Measurements from ENCODE around the gene PHF13.
A peak's percentile ranks its signal among the peaks of the same experiment; 100 is the strongest.

PHF13 gene

GRCh38 chr1:6601923-6602668 is 11.4 kb upstream of the PHF13 start:
- DNase-seq, result peak; percentile 39
- peaks cover 17% of the 10 kb centered on the region for H3K36me3 Mint-ChIP-seq

GRCh38 chr1:6602669-6603237 is 10.8 kb upstream of the PHF13 start, which contains the start of gene KLHL21:
Gene KLHL21, minus strand, starts transcription at chr1:6602869. Its CDS starts 52 bp downstream, at chr1:6602817.
- Mint-ChIP-seq H3K4me1 (peaks cover 40% of the 10 kb centered on the region), H3K4me3 (peak within 1 kb of the TSS; percentile 85), H3K9me3 (no peaks in the 10 kb centered on the region), H3K27ac (peak within 1 kb of the TSS; percentile 99), H3K36me3 (peaks cover 13% of the 10 kb centered on the region), H3K27me3 (peaks cover 3% of the 10 kb centered on the region)
- DNase-seq, result peak; percentile 85
- CTCF ChIA-PET, result interaction anchor here (0.8 to 1.8 kb wide), 5 partner anchors 21 to 112 kb away, joined by 3 to 6 read pairs (median 5); partner anchors contain the start of gene NOL9

More at GRCh38 chr1:6601923-6602668, 11.4 kb upstream of the PHF13 start:
- Mint-ChIP-seq H3K9me3 (no peaks in the 10 kb centered on the region), H3K4me1 (peaks cover 46% of the 10 kb centered on the region), H3K4me3 (peak overlapping the region; percentile 85), H3K27ac (peak overlapping the region; percentile 96), H3K27me3 (no peaks in the 10 kb centered on the region)
- CTCF ChIA-PET, result interaction anchor here (0.9 to 1.8 kb wide), 7 partner anchors 11 to 112 kb away, joined by 3 to 6 read pairs (median 4); partner anchors contain the start of gene NOL9

DNA sequence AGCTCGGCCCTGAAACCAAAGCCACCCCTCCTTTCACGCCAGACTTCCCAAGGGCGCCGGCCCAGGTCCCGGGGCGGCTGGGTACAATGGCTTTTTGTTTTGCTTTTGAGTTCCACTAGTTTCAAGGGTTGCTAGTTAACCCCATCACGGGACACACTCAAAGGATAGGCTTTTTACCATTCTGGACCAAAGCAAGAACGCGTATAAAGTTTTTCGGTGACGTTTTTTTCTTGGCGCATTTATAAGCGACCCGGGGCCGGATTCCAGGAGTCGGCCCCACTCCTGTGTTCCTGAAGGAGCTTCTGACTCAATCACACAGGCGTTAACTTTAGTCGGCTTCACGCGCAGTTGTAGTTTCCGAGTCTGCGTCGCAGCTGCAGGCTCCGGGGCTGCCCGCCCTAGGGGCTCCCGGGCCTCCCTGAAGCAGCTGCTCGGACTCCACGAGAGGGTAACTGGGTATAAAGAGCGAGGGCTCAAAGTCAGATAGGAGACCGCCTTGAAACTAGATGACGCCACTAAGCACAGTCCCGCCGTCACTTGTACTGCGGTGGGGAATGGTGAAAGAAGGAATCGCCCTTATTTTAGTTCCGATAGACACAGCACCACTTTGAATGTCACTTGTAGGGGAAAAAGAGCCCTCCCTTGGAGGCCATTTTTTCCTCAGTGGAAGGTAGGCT is 10.2 kb upstream of the PHF13 start:
- Mint-ChIP-seq H3K27me3 (peaks cover 6% of the 10 kb centered on the region), H3K27ac (peak overlapping the region; percentile 99), H3K36me3 (peaks cover 9% of the 10 kb centered on the region), H3K9me3 (no peaks in the 10 kb centered on the region), H3K4me1 (peaks cover 36% of the 10 kb centered on the region), H3K4me3 (peak overlapping the region; percentile 76)
- CTCF ChIA-PET, result interaction anchor here (0.6 to 1.8 kb wide), 3 partner anchors 31 to 113 kb away, joined by 3 to 6 read pairs (median 3); no protein-coding TSS in a partner anchor
- DNase-seq, result peak; percentile 79

DNA sequence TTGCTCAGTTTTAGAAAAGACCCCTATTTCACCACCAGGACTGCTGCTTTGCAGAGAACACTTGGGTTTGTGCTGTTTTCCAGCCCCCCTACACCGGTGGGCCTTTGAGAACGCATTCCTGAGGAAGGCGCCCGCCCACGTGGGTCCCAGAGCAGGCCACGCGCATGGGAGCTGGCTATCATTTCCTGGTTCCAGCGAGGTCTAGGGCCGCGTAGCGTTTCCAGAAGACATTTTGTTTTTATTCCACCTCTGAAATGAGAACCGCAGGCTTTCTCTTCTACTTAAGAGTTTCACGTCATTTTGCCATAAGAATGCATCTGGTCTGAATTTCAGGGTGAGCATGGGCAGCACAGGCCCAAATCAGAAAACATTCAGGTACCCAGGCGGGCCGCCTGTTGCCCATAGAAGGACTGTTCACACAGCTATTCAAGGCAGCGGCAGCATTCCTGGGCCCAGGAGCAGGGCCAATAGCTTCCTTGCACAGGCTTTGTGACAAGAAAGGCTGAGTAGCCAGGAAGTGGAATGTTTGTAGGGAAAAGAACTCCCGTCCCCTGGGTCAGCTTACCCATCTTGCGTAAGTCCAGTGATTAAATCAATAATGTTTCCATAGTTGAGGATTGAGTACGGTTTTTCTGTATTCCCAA is 9.5 kb upstream of the PHF13 start:
- CTCF ChIA-PET, result interaction anchor here (0.6 to 1.8 kb wide), 3 partner anchors 31 to 114 kb away, joined by 3 to 6 read pairs (median 3); no protein-coding TSS in a partner anchor
- no peaks in the 10 kb centered on the region for H3K9me3 Mint-ChIP-seq
- H3K27ac Mint-ChIP-seq, result peak overlapping the region; percentile 99
- H3K4me1 Mint-ChIP-seq, result peaks cover 31% of the 10 kb centered on the region
- H3K36me3 Mint-ChIP-seq, result peaks cover 9% of the 10 kb centered on the region
- H3K27me3 Mint-ChIP-seq, result peaks cover 6% of the 10 kb centered on the region
- peak; percentile 53 for DNase-seq
- H3K4me3 Mint-ChIP-seq, result peak overlapping the region; percentile 76

- Mint-ChIP-seq H3K9me3 (no peaks in the 10 kb centered on the region), H3K36me3 (peaks cover 5% of the 10 kb centered on the region), H3K27ac (peak overlapping the region; percentile 85), H3K4me1 (peaks cover 37% of the 10 kb centered on the region), H3K27me3 (peaks cover 6% of the 10 kb centered on the region), H3K4me3 (peak overlapping the region; percentile 91)
- DNase-seq, result no peak
- CTCF ChIA-PET, result interaction anchor here (0.7 to 1.1 kb wide), 3 partner anchors 11 to 60 kb away, joined by 3 read pairs; no protein-coding TSS in a partner anchor
Measured at GRCh38 chr1:6612641-6613360, 730 bp upstream of the PHF13 start.

- H3K27ac Mint-ChIP-seq, result no peak overlapping the region
Measured at GRCh38 chr1:6614019-6614928, 743 bp downstream of the PHF13 start.

DNA sequence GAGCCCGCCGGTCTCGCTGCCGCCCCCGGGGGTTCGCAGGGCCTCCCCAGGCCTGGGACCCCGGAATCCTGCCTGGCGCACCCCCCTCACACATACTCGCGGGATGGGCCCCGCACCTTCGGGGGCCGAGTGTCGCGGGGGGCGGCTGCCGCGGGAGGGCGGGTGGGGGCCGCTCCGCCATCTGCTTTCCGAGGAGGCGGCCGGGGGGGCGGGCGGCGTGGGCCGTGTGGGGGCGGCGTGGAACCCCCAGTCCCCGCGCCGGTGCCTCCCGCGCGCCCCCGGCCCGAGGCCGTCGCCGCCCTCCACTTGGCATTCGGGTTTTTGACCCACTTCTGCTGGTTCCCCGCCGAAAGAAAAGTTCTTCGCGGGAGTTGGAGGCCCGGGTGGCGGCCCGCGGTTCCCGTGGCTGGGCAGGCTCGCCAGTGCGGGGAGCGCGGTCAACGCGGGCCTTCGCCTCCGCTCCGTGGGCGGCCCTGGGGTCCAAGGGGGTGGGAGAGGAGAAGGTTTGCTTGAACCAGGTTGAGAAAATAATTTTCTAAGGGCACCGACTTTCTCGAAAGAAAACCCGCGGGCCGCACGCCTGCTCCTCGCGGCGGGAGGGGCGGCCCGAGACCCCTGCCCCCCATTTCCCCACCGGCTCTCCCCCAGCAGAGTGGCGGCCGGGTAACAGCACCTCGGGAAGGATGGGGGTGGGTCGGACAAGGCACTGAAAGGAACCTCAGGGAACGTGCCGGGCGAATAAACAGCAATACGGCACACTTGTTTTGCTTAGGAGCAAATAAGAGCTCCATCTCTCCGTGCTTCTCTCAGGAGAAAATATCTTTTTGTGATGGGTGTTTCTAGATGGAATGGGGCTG is 1.6 kb downstream of the PHF13 start:
- Mint-ChIP-seq H3K36me3 (peaks cover 15% of the 10 kb centered on the region), H3K4me1 (peaks cover 31% of the 10 kb centered on the region), H3K27ac (no peak overlapping the region), H3K4me3 (peak overlapping the region; percentile 63), H3K27me3 (peaks cover 3% of the 10 kb centered on the region), H3K9me3 (no peaks in the 10 kb centered on the region)
- DNase-seq, result peak; percentile 39
- CTCF ChIA-PET, result interaction anchor here (1.3 kb wide), 1 partner anchor 11 kb away, joined by 3 read pairs; no protein-coding TSS in a partner anchor

More at GRCh38 chr1:6614019-6614928, 743 bp downstream of the PHF13 start:
- Mint-ChIP-seq H3K4me1 (peaks cover 36% of the 10 kb centered on the region), H3K9me3 (no peaks in the 10 kb centered on the region), H3K4me3 (peak overlapping the region; percentile 84), H3K27me3 (peaks cover 3% of the 10 kb centered on the region), H3K36me3 (peaks cover 7% of the 10 kb centered on the region)
- peak; percentile 79 for DNase-seq
- CTCF ChIA-PET, result no interaction called here

DNA sequence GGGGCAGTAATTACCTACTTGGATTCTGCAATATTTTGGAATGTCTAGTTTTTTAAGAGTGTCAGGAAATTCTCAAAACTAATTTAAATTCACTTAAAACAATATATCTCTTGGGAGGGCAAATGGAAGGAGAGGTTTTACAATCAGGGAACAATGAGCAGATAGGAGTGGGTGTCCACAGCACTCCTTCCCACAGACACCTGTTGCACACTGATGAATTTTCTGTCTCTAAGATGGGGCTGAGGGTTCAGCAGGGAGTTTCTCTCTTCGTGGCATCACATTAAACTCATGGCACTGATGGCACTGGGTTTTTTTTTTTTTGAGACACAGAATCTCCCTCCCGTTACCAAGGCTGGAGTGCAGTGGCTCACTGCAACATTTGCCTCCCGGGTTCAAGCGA is 5.5 kb downstream of the PHF13 start:
- peaks cover 36% of the 10 kb centered on the region for H3K36me3 Mint-ChIP-seq
- H3K27me3 Mint-ChIP-seq, result no peaks in the 10 kb centered on the region
- peaks cover 16% of the 10 kb centered on the region for H3K4me1 Mint-ChIP-seq
- H3K4me3 Mint-ChIP-seq, result no peak overlapping the region
- DNase-seq, result no peak
- H3K9me3 Mint-ChIP-seq, result no peaks in the 10 kb centered on the region
- no peak overlapping the region for H3K27ac Mint-ChIP-seq
- CTCF ChIA-PET, result no interaction called here

DNA sequence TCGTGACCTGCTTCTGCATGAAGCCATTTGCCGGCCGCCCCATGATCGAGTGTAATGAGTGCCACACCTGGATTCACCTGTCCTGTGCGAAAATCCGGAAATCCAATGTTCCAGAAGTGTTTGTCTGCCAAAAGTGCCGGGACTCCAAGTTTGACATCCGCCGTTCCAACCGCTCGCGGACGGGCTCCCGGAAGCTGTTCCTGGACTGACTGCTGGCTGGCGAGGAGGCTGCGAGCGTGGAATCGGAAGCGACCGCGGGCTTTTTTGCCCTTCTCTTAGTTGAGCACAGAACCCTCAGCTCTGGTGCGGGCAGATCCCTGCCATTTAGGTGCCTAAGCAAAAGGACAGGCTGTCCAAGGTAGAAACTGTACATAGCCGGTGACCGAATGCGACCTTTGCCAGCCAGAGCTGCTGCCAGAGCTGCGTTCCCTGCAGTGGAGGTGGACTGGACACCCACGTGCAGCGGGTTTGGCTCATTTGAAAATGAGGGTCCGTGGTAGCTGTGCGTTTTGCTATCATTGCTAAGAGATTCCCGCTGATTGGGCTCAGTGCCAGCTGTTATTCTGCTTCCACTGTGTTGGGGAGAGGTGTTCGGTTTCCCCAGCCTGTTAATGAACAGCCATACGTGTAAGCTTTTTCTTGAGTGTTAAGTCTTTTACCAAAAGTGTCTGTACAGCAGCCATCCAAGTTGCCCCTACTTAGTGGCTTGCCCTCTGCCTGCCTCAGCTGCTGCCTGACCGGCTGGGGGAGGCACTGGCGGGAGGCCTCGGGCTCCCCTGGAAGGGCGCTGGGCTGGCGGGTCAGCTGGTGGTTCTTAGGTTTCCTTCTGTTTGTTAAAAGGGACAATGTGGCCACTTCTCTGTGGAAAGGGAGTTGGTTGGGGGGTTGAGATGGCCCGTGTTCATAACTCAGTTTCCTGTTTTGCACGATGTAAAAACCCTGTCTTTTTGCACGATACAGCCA is 8.2 kb downstream of the PHF13 start:
- CTCF ChIA-PET, result interaction anchor here (1.3 kb wide), 1 partner anchor 120 kb away, joined by 3 read pairs; no protein-coding TSS in a partner anchor
- Mint-ChIP-seq H3K4me1 (peaks cover 21% of the 10 kb centered on the region), H3K9me3 (no peaks in the 10 kb centered on the region), H3K4me3 (no peak overlapping the region), H3K27me3 (no peaks in the 10 kb centered on the region), H3K27ac (no peak overlapping the region), H3K36me3 (peaks cover 38% of the 10 kb centered on the region)
- no peak for DNase-seq

- CTCF ChIA-PET, result interaction anchor here (0.9 to 1.3 kb wide), 3 partner anchors 10 to 132 kb away, joined by 3 read pairs; no protein-coding TSS in a partner anchor
- Mint-ChIP-seq H3K4me3 (no peak overlapping the region), H3K27me3 (no peaks in the 10 kb centered on the region), H3K36me3 (peaks cover 38% of the 10 kb centered on the region), H3K27ac (no peak overlapping the region), H3K9me3 (no peaks in the 10 kb centered on the region), H3K4me1 (peaks cover 29% of the 10 kb centered on the region)
- no peak for DNase-seq
Measured at GRCh38 chr1:6622396-6623152, 9.0 kb downstream of the PHF13 start.
